GM04503 (cell line): ENCODE results near the gene RBFOX2.

Source experiments
- DNase-seq: peaks from one replicate; pipeline ENCODE4 v3.0.0-alpha.2; 2012; ENCODE audit warnings: low read depth

The RBFOX2 gene

GRCh38 chr22:35688913-35689675, 339.5 kb downstream of the RBFOX2 start:
- no peak for DNase-seq
